Kidney epithelial cell (primary cell): ENCODE results near the gene UFM1. TPM values are rescaled to one million over a fixed set of nuclear protein-coding genes. Genes with fewer than 3 reads are reported as not detected.

ENCODE experiments used
- DNase-seq: peaks from one replicate; pipeline ENCODE4 v3.0.0-alpha.2; 2010; ENCODE audit warnings: low read depth
- H3K27me3 ChIP-seq: 2 replicates; pipeline ENCODE4 v1.6.0; 2011; ENCODE audit warnings: low read length; ENCODE audit not compliant: control insufficient read depth, insufficient read depth
- H3K36me3 ChIP-seq: 2 replicates; pipeline ENCODE4 v1.5.1; 2011; ENCODE audit warnings: low read length; ENCODE audit not compliant: control insufficient read depth, insufficient read depth
- H3K4me3 ChIP-seq: 2 replicates; pipeline ENCODE4 v1.5.1; 2011; ENCODE audit warnings: low read depth, mild to moderate bottlenecking, control low read depth, low read length
- CTCF ChIP-seq: IDR thresholded peaks from 2 replicates; pipeline ENCODE4 v1.5.1; 2011; ENCODE audit warnings: mild to moderate bottlenecking, moderate library complexity, low read length, control low read depth, inconsistent platforms; ENCODE audit not compliant: insufficient read depth, poor library complexity, severe bottlenecking
- total RNA-seq: library from RNA; depleted of rRNA; stranded (reverse); fragments of >200 nt; gene quantifications from 2 replicates; pipeline ENCODE4 v1.2.3, GENCODE V29; 2015

The UFM1 gene
- total RNA-seq, 1 donor from 2014 or later: 97.8 TPM

- H3K27me3 ChIP-seq: no peaks in the 10 kb centered on the region
- no peaks in the 10 kb centered on the region for H3K36me3 ChIP-seq
- no peak overlapping the region for H3K4me3 ChIP-seq
- no peak for TF ChIP-seq CTCF
- no peak for DNase-seq
Measured at GRCh38 chr13:38340624-38341023, 9.0 kb upstream of the UFM1 start.

GRCh38 chr13:38341149-38341692 is 8.4 kb upstream of the UFM1 start:
- TF ChIP-seq CTCF: no peak
- H3K27me3 ChIP-seq: no peaks in the 10 kb centered on the region
- no peak overlapping the region for H3K4me3 ChIP-seq
- H3K36me3 ChIP-seq: no peaks in the 10 kb centered on the region
- no peak for DNase-seq

GRCh38 chr13:38346764-38347163 is 2.9 kb upstream of the UFM1 start:
- H3K4me3 ChIP-seq: no peak overlapping the region
- H3K36me3 ChIP-seq: no peaks in the 10 kb centered on the region
- no peak for DNase-seq
- TF ChIP-seq CTCF: no peak
- H3K27me3 ChIP-seq: no peaks in the 10 kb centered on the region

GRCh38 chr13:38348861-38349389 is 726 bp upstream of the UFM1 start:
- peak overlapping the region; percentile 87 for H3K4me3 ChIP-seq
- no peaks in the 10 kb centered on the region for H3K27me3 ChIP-seq
- no peaks in the 10 kb centered on the region for H3K36me3 ChIP-seq
- no peak for TF ChIP-seq CTCF
- no peak for DNase-seq

GRCh38 chr13:38350114-38350617 is 515 bp downstream of the UFM1 start:
- H3K4me3 ChIP-seq: peak overlapping the region; percentile 87
- no peaks in the 10 kb centered on the region for H3K36me3 ChIP-seq
- no peaks in the 10 kb centered on the region for H3K27me3 ChIP-seq
- no peak for TF ChIP-seq CTCF
- DNase-seq: peak; percentile 19

- no peaks in the 10 kb centered on the region for H3K36me3 ChIP-seq
- no peak for DNase-seq
- H3K4me3 ChIP-seq: no peak overlapping the region
- TF ChIP-seq CTCF: no peak
- no peaks in the 10 kb centered on the region for H3K27me3 ChIP-seq
Measured at GRCh38 chr13:38355595-38356119, 6.0 kb downstream of the UFM1 start.
